ENCODE data around the gene PDCD7. TPM values are rescaled to one million over a fixed set of nuclear protein-coding genes. Genes with fewer than 3 reads are reported as not detected.
"Not testable (repeated sequence)": the region's sequence is repeated elsewhere in the genome, so short reads cannot be mapped to it uniquely, and the experiment has no call there.

PDCD7 gene
- total RNA-seq, 1 experiment from 2014 or later = 20.1 TPM

- no peak for DNase-seq (ENCODE audit: extremely low read depth, low read depth)
Observed at GRCh38 chr15:65076486-65077290, 56.9 kb downstream of the PDCD7 start, which contains the start of gene KBTBD13. Gene KBTBD13, plus strand, starts transcription at chr15:65076746. Its CDS starts 70 bp downstream, at chr15:65076816.

DNA sequence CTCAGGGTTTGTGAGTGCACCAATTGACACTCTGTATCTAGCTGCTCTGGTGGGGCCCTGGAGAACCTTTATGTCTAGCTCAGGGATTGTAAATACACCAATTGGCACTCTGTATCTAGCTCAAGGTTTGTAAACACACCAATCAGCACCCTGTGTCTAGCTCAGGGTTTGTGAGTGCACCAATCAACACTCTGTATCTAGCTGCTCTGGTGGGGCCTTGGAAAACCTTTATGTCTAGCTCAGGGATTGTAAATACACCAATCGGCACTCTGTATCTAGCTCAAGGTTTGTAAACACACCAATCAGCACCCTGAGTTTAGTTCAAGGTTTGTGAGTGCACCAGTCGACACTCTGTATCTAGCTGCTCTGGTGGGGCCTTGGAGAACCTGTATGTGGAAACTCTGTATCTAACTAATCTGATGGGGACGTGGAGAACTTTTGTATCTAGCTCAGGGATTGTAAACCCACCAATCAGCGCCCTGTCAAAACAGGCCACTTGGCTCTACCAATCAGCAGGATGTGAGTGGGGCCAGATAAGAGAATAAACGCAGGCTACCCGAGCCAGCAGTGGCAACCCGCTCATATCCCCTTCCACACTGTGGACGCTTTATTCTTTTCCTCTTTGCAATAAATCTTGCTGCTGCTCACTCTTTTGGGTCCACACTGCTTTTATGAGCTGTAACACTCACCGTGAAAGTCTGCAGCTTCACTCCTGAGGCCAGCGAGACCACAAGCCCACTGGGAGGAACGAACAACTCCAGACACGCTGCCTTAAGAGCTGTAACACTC, 57.8 kb downstream of the PDCD7 start:
- DNase-seq (ENCODE audit: extremely low read depth, low read depth) = not testable (repeated sequence)

DNA sequence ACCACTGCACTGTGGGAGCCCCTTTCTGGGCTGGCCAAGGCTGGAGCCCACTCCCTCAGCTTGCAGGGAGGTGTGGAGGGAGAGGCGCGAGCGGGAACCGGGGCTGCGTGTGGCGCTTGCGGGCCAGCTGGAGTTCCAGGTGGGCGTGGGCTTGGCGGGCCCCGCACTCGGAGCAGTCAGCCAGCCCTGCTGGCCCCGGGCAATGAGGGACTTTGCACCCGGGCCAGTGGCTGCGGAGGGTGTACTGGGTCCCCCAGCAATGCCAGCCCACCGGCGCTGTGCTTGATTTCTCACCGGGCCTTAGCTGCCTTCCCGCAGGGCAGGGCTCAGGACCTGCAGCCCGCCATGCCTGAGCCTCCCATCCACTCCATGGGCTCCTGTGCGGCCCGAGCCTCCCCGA, 58.7 kb downstream of the PDCD7 start:
- DNase-seq (ENCODE audit: extremely low read depth, low read depth) = not testable (repeated sequence)

DNA sequence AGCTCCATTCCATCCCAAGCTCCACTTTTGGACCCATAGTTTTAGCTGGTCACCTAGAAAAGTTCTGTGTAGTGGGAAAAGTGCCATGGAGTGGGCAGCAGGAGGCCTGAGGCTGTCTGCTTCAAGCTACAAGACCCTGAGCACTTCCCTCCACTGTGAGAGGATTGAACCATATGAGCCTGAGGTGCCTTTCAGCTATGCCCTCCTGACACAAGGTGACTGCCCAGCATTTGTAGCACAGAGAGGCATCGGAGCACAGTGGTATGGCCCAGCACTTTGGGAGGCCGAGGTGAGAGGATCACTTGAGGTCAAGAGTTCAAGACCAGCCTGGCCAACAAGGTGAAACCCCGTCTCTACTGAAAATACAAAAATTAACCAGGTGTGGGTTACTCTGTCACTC, 61.0 kb downstream of the PDCD7 start:
- DNase-seq (ENCODE audit: extremely low read depth, low read depth) = no peak

- no peak for DNase-seq (ENCODE audit: extremely low read depth, low read depth)
Observed at GRCh38 chr15:65072027-65072426, 61.6 kb downstream of the PDCD7 start.

GRCh38 chr15:65071381-65071811, 62.2 kb downstream of the PDCD7 start:
- DNase-seq (ENCODE audit: extremely low read depth, low read depth) = no peak

GRCh38 chr15:65069779-65070546, 63.6 kb downstream of the PDCD7 start:
- no peak for DNase-seq (ENCODE audit: extremely low read depth, low read depth)

- DNase-seq (ENCODE audit: extremely low read depth, low read depth) = no peak
Observed at GRCh38 chr15:65069179-65069578, 64.4 kb downstream of the PDCD7 start.

GRCh38 chr15:65068403-65068788, 65.2 kb downstream of the PDCD7 start:
- DNase-seq (ENCODE audit: extremely low read depth, low read depth) = no peak

DNA sequence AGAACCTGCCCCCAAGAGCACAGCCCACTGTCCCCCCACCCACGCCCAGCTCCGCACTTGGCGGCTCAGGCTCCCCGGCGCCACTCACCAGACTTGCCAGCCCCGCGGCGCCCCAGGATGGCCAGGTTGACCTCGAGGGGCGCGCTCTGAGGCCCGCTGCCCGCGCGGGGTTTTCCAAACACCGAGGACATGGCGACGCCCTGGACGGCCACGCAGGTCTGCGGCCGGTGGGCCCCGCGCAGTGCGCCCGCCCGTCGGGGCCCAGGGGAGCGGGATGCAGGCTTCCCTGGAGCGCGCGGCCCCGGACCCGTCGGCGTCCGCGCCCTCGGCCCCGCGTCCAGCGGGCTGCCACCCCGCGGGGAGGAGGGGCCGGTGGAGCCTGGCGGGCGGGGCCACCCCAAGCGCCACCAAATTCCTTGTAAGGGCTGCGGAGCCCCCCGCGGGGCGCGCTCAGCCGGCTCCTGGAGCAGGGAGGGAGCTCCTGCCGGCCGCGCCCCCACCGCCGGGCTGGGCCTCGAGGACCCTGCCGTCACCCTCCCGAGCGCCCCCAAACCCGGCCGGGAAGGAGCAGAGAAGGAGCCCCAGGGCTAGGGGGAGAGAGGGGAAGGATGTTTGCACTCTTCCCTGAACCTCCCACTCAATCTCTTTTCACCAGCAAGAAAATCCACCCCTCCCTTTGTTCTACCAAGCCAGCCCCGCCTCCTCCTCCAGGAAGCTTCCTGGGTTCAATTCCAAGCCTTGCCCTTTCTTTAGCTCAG, 65.8 kb downstream of the PDCD7 start, which contains the start of gene RASL12:
Gene RASL12, minus strand, starts transcription at position 347 of the 758 bp plus-strand sequence. Its CDS starts 156 bp downstream, at position 191.
- no peak for DNase-seq (ENCODE audit: extremely low read depth, low read depth)

Small RNAs within 50 kb of the gene (small RNA-seq; reads per million reads assigned to genes)
- 0 reads per million in 2 experiments for gene AC013553.1

Other genes with a start within 250 kb of the PDCD7 start
- gene ANKDD1A, start 221.9 kb downstream of the PDCD7 start, total RNA-seq (2014; rRNA removed; shearing (Covaris generic)) = 1.6 and 1.7 TPM in 2 replicates
- gene SPG21, start 143.9 kb downstream of the PDCD7 start, total RNA-seq (2014; rRNA removed; shearing (Covaris generic)) = 76.8 and 80.0 TPM in 2 replicates
- 22.7 and 24.4 TPM in 2 replicates for gene MTFMT, start 104.2 kb downstream of the PDCD7 start, total RNA-seq (2014; rRNA removed; shearing (Covaris generic))
- gene SLC51B, start 88.4 kb downstream of the PDCD7 start, total RNA-seq (2014; rRNA removed; shearing (Covaris generic)) = 0.75 and 1.1 TPM in 2 replicates
- gene RASL12, start 65.8 kb downstream of the PDCD7 start, total RNA-seq (2014; rRNA removed; shearing (Covaris generic)) = 0.07 TPM in 1 of 2 replicates, not detected in the other
- not detected in 2 replicates for gene KBTBD13, start 57.1 kb downstream of the PDCD7 start, total RNA-seq (2014; rRNA removed; shearing (Covaris generic))
- gene UBAP1L, start 18.6 kb downstream of the PDCD7 start, total RNA-seq (2014; rRNA removed; shearing (Covaris generic)) = 0.75 and 1.1 TPM in 2 replicates
- gene CLPX, start 51.5 kb upstream of the PDCD7 start, total RNA-seq (2014; rRNA removed; shearing (Covaris generic)) = 42.0 and 55.4 TPM in 2 replicates
- gene CILP, start 77.7 kb upstream of the PDCD7 start, total RNA-seq (2014; rRNA removed; shearing (Covaris generic)) = not detected in 2 replicates
- 11.8 and 12.9 TPM in 2 replicates for gene PARP16, start 153.1 kb upstream of the PDCD7 start, total RNA-seq (2014; rRNA removed; shearing (Covaris generic))
- not detected in 2 replicates for gene RNU5A-1, start 162.2 kb upstream of the PDCD7 start, total RNA-seq (2014; rRNA removed; shearing (Covaris generic))
- not detected in 2 replicates for gene RNU5B-1, start 170.9 kb upstream of the PDCD7 start, total RNA-seq (2014; rRNA removed; shearing (Covaris generic))
- gene IGDCC3, start 244.2 kb upstream of the PDCD7 start, total RNA-seq (2014; rRNA removed; shearing (Covaris generic)) = not detected in 2 replicates